Calu3 (cell line): ENCODE measurements around the gene GRIK4. TPM values are rescaled to one million over a fixed set of nuclear protein-coding genes. Genes with fewer than 3 reads are reported as not detected.

Experiments
- BruUV-seq: library from RNA; stranded (reverse); fragments of 400-500 nt; replicated peaks from 2 replicates; lab custom pipeline; 2021; lab: Mats Ljungman, UMichigan
- CTCF ChIA-PET: fragments of 300-600 bp; sonication (Branson Sonifier 250); formaldehyde crosslinking; loops from one replicate; lab custom pipeline; 2022; ENCODE audit warnings: antibody characterized with exemption; lab: Charles Lee
- DNase-seq: peaks from one replicate; pipeline ENCODE4 v3.0.0; 2022
- H3K27ac Mint-ChIP-seq: one replicate; pipeline ENCODE4 v1.8.0; 2022; ENCODE audit warnings: mixed read lengths; ENCODE audit not compliant: unreplicated experiment
- H3K27me3 Mint-ChIP-seq: one replicate; pipeline ENCODE4 v1.8.0; 2022; ENCODE audit warnings: mixed read lengths; ENCODE audit not compliant: unreplicated experiment
- H3K36me3 Mint-ChIP-seq: one replicate; pipeline ENCODE4 v1.8.0; 2022; ENCODE audit warnings: mild to moderate bottlenecking, moderate library complexity, mixed read lengths; ENCODE audit not compliant: insufficient read depth, unreplicated experiment
- H3K4me1 Mint-ChIP-seq: one replicate; pipeline ENCODE4 v1.8.0; 2022; ENCODE audit warnings: mild to moderate bottlenecking, low read depth, mixed read lengths; ENCODE audit not compliant: unreplicated experiment
- H3K4me3 Mint-ChIP-seq: one replicate; pipeline ENCODE4 v1.8.0; 2022; ENCODE audit warnings: mild to moderate bottlenecking, low read depth, moderate library complexity, mixed read lengths; ENCODE audit not compliant: unreplicated experiment
- H3K9me3 Mint-ChIP-seq: one replicate; pipeline ENCODE4 v1.8.0; 2022; ENCODE audit warnings: low read depth, mixed read lengths; ENCODE audit not compliant: unreplicated experiment
- intact Hi-C: fragments of 100-400 bp; cut with micrococcal nuclease; formaldehyde crosslinking; loops from one replicate; pipeline ENCODE4 v1.10.0; 2022; ENCODE audit not compliant: unreplicated experiment
- total RNA-seq: library from RNA; stranded (reverse); gene quantifications from 2 replicates; pipeline ENCODE4 v1.2.3, GENCODE V29; 2022
- TF ChIP-seq, protein P1 (sequence below): fragments of 200-600 bp; IDR thresholded peaks from one replicate; pipeline ENCODE4 v1.8.0; 2022; ENCODE audit warnings: antibody characterized with exemption; ENCODE audit not compliant: unreplicated experiment

GRIK4 gene
- total RNA-seq, 1 experiment from 2014 or later: not detected

- no peaks in the 10 kb centered on the region for H3K27me3 Mint-ChIP-seq
- no peaks in the 10 kb centered on the region for H3K9me3 Mint-ChIP-seq
- CTCF ChIA-PET: no interaction called here
- no peak overlapping the region for H3K4me3 Mint-ChIP-seq
- BruUV-seq: no TSS peak
- TF ChIP-seq, protein P1, sequence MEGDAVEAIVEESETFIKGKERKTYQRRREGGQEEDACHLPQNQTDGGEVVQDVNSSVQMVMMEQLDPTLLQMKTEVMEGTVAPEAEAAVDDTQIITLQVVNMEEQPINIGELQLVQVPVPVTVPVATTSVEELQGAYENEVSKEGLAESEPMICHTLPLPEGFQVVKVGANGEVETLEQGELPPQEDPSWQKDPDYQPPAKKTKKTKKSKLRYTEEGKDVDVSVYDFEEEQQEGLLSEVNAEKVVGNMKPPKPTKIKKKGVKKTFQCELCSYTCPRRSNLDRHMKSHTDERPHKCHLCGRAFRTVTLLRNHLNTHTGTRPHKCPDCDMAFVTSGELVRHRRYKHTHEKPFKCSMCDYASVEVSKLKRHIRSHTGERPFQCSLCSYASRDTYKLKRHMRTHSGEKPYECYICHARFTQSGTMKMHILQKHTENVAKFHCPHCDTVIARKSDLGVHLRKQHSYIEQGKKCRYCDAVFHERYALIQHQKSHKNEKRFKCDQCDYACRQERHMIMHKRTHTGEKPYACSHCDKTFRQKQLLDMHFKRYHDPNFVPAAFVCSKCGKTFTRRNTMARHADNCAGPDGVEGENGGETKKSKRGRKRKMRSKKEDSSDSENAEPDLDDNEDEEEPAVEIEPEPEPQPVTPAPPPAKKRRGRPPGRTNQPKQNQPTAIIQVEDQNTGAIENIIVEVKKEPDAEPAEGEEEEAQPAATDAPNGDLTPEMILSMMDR: no peak
- no peaks in the 10 kb centered on the region for H3K4me1 Mint-ChIP-seq
- no peak overlapping the region for H3K27ac Mint-ChIP-seq
- peaks cover 5% of the 10 kb centered on the region for H3K36me3 Mint-ChIP-seq
- intact Hi-C loops: loop anchor here (5.0 kb wide), 1 partner anchor 147 kb away; the partner anchor contains the start of gene ARHGEF12
- no peak for DNase-seq
Observed at GRCh38 chr11:120484722-120485121, 26.8 kb upstream of the GRIK4 start.

DNA sequence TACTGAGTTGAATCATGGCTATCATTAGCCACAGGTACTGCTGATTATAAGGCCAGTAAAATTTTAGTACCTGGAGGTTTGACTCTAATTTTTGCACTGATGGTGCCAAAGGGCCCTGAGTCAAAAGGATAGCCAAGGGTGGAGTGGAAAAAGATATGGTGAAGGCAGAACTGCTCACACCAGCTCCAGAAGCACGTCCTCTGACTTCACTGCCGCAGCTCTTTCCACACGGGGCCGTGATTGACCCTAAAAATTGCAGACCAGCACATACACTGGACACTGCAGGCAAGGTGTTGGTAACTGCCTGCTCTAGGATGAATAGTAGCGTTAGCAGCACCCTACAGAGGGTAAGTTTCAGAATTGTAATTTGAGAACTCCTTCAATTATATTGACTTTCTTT lies 25.4 kb upstream of the GRIK4 start:
- no peaks in the 10 kb centered on the region for H3K4me1 Mint-ChIP-seq

DNA sequence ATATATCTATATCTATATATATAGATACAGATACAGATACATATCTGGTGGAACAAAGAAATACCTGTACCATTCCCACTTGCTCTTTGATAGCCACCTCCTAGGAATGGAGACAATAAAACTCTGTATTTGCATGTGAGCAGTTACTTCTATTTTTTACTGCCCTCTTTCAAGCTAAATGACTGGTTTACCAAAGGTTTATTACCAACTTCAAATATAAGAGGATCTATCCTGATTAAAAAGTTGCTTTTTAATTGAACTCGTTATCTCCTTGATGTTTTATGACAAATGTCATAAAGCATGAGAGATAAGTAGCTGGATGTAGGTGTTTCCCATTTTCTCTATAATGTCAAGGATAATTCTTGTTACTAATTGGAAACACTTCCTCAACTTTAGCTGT lies 21.7 kb upstream of the GRIK4 start:
- no peaks in the 10 kb centered on the region for H3K9me3 Mint-ChIP-seq
- TF ChIP-seq, protein P1: no peak
- no peak overlapping the region for H3K27ac Mint-ChIP-seq
- H3K4me3 Mint-ChIP-seq: no peak overlapping the region
- H3K36me3 Mint-ChIP-seq: no peaks in the 10 kb centered on the region
- intact Hi-C loops: loop anchor here (5.0 to 10.0 kb wide), 2 partner anchors 152 to 255 kb away; partner anchors contain the start of gene ARHGEF12
- H3K4me1 Mint-ChIP-seq: no peaks in the 10 kb centered on the region
- DNase-seq: no peak
- H3K27me3 Mint-ChIP-seq: no peaks in the 10 kb centered on the region
- CTCF ChIA-PET: no interaction called here
- no TSS peak for BruUV-seq

More for the DNA sequence above, 25.4 kb upstream of the GRIK4 start:
- no TSS peak for BruUV-seq
- intact Hi-C loops: loop anchor here (5.0 kb wide), 1 partner anchor 149 kb away; the partner anchor contains the start of gene ARHGEF12
- no peaks in the 10 kb centered on the region for H3K36me3 Mint-ChIP-seq
- no peak overlapping the region for H3K27ac Mint-ChIP-seq
- H3K4me3 Mint-ChIP-seq: no peak overlapping the region
- H3K27me3 Mint-ChIP-seq: no peaks in the 10 kb centered on the region
- no peak for DNase-seq
- H3K9me3 Mint-ChIP-seq: no peaks in the 10 kb centered on the region
- CTCF ChIA-PET: no interaction called here
- TF ChIP-seq, protein P1: no peak

GRCh38 chr11:120492486-120492885 lies 19.1 kb upstream of the GRIK4 start:
- CTCF ChIA-PET: no interaction called here
- TF ChIP-seq, protein P1: no peak
- Mint-ChIP-seq H3K36me3 (peaks cover 4% of the 10 kb centered on the region), H3K4me3 (no peak overlapping the region), H3K27ac (no peak overlapping the region), H3K4me1 (no peaks in the 10 kb centered on the region), H3K27me3 (peaks cover under 1% of the 10 kb centered on the region), H3K9me3 (no peaks in the 10 kb centered on the region)
- no peak for DNase-seq
- intact Hi-C loops: loop anchor here (10.0 kb wide), 1 partner anchor 258 kb away; no protein-coding TSS in a partner anchor
- no TSS peak for BruUV-seq
